ENCODE data around the gene LRRC2. TPM values are rescaled to one million over a fixed set of nuclear protein-coding genes. Genes with fewer than 3 reads are reported as not detected.

Gene LRRC2
- total and polyA plus RNA-seq, 8 donors = 1.0 to 4.6 (median 1.8) TPM; not detected in 1

GRCh38 chr3:46506526-46506925 lies 59.6 kb downstream of the LRRC2 start:
- TF ChIP-seq POLR2A (IDR thresholded peaks at IDR 0.05) (no peak), CTCF (IDR thresholded peaks at IDR 0.05) (no peak), POLR2AphosphoS5 (IDR thresholded peaks at IDR 0.05) (no peak), EP300 (IDR thresholded peaks at IDR 0.05) (no peak)
- intact Hi-C loops (cut with DNase I; ENCODE audit: low total_unique reads) = no loop called here
- DNase-seq = no peak
- H3K9me3 ChIP-seq = no peaks in the 10 kb centered on the region
- no peaks in the 10 kb centered on the region for H3K27me3 ChIP-seq
- no peak overlapping the region for H3K27ac ChIP-seq
- 76 to 84% (median 80%) methylated on average over 3 of the region's 3 CpGs for WGBS, 5 donors
- H3K4me3 ChIP-seq = no peak overlapping the region
- H3K4me1 ChIP-seq = no peaks in the 10 kb centered on the region
- no peaks in the 10 kb centered on the region for H3K36me3 ChIP-seq

GRCh38 chr3:46505953-46506352 lies 60.1 kb downstream of the LRRC2 start:
- intact Hi-C loops (cut with DNase I; ENCODE audit: low total_unique reads) = no loop called here
- no peak overlapping the region for H3K27ac ChIP-seq
- H3K36me3 ChIP-seq = no peaks in the 10 kb centered on the region
- H3K27me3 ChIP-seq = no peaks in the 10 kb centered on the region
- no peak for TF ChIP-seq POLR2AphosphoS5 (IDR thresholded peaks at IDR 0.05)
- no peak for TF ChIP-seq CTCF (IDR thresholded peaks at IDR 0.05)
- no peak for TF ChIP-seq EP300 (IDR thresholded peaks at IDR 0.05)
- TF ChIP-seq POLR2A (IDR thresholded peaks at IDR 0.05) = no peak
- WGBS, 5 donors = 81 to 88% (median 86%) methylated on average over 10 of the region's 10 CpGs
- no peak for DNase-seq
- H3K4me1 ChIP-seq = no peaks in the 10 kb centered on the region
- H3K4me3 ChIP-seq = no peak overlapping the region
- H3K9me3 ChIP-seq = no peaks in the 10 kb centered on the region

- Histone ChIP-seq H3K4me3 (no peak overlapping the region), H3K27me3 (no peaks in the 10 kb centered on the region), H3K27ac (no peak overlapping the region), H3K4me1 (no peaks in the 10 kb centered on the region), H3K36me3 (no peaks in the 10 kb centered on the region), H3K9me3 (no peaks in the 10 kb centered on the region)
- no peak for TF ChIP-seq CTCF (IDR thresholded peaks at IDR 0.05)
- TF ChIP-seq POLR2AphosphoS5 (IDR thresholded peaks at IDR 0.05) = no peak
- TF ChIP-seq EP300 (IDR thresholded peaks at IDR 0.05) = no peak
- no peak for TF ChIP-seq POLR2A (IDR thresholded peaks at IDR 0.05)
- intact Hi-C loops (cut with DNase I; ENCODE audit: low total_unique reads) = no loop called here
- WGBS, 5 donors = 66 to 79% (median 74%) methylated on average over 5 of the region's 5 CpGs
- no peak for DNase-seq
Observed at GRCh38 chr3:46504789-46505188, 61.3 kb downstream of the LRRC2 start.

GRCh38 chr3:46503200-46503874 lies 62.8 kb downstream of the LRRC2 start:
- no peak for DNase-seq
- no peaks in the 10 kb centered on the region for H3K27me3 ChIP-seq
- 63 to 85% (median 80%) methylated on average over 7 of the region's 7 CpGs for WGBS, 5 donors
- no peak overlapping the region for H3K27ac ChIP-seq
- H3K4me1 ChIP-seq = no peaks in the 10 kb centered on the region
- intact Hi-C loops (cut with DNase I; ENCODE audit: low total_unique reads) = no loop called here
- no peaks in the 10 kb centered on the region for H3K9me3 ChIP-seq
- H3K4me3 ChIP-seq = no peak overlapping the region
- H3K36me3 ChIP-seq = no peaks in the 10 kb centered on the region
- no peak for TF ChIP-seq POLR2AphosphoS5 (IDR thresholded peaks at IDR 0.05)
- TF ChIP-seq POLR2A (IDR thresholded peaks at IDR 0.05) = no peak

GRCh38 chr3:46501702-46502101 lies 64.4 kb downstream of the LRRC2 start:
- intact Hi-C loops (cut with DNase I; ENCODE audit: low total_unique reads) = no loop called here
- Histone ChIP-seq H3K9me3 (no peaks in the 10 kb centered on the region), H3K36me3 (no peaks in the 10 kb centered on the region), H3K27ac (no peak overlapping the region), H3K4me3 (no peak overlapping the region), H3K27me3 (no peaks in the 10 kb centered on the region), H3K4me1 (no peaks in the 10 kb centered on the region)
- WGBS, 5 donors = 72 to 85% (median 83%) methylated on average over 4 of the region's 4 CpGs
- DNase-seq = no peak
- TF ChIP-seq CTCF (IDR thresholded peaks at IDR 0.05) = no peak
- TF ChIP-seq POLR2A (IDR thresholded peaks at IDR 0.05) = no peak
- no peak for TF ChIP-seq EP300 (IDR thresholded peaks at IDR 0.05)
- TF ChIP-seq POLR2AphosphoS5 (IDR thresholded peaks at IDR 0.05) = no peak
